Common myeloid progenitor, CD34-positive (primary cell): Measurements from ENCODE around the gene EPHA6.

Experiments
- CTCF ChIA-PET: fragments of 350-600 bp; sonication (Branson Sonifier 250); formaldehyde crosslinking; loops from one replicate; lab custom pipeline; 2021; ENCODE audit warnings: antibody characterized with exemption; lab: Charles Lee
- POLR2A ChIA-PET: fragments of 350-600 bp; sonication (Branson Sonifier 250); formaldehyde crosslinking; loops from one replicate; lab custom pipeline; 2021; ENCODE audit warnings: antibody characterized with exemption; lab: Charles Lee
- DNase-seq, 3 donors: peaks; one replicate each; pipeline versions ENCODE4 v3.0.0 to v3.0.0-alpha.2; 2013
- H3K27ac ChIP-seq, 2 experiments: 1 replicate in 1 of 2; 2 replicates in 1 of 2; pipeline ENCODE4 v1.7.0; 2013; ENCODE audit warnings: inconsistent platforms in 2 of 2, low read length in 2 of 2, mild to moderate bottlenecking in 2 of 2, low read depth in 1 of 2, moderate library complexity in 1 of 2; ENCODE audit not compliant: severe bottlenecking in 2 of 2, insufficient read depth in 1 of 2, poor library complexity in 1 of 2
- H3K27me3 ChIP-seq, 5 experiments: replicated peaks in 2 of 5; 1 replicate in 3 of 5; 2 replicates in 2 of 5; pipeline versions ENCODE4 v1.6.1 to v1.7.0; 2013; ENCODE audit warnings: low read length in 4 of 5, mild to moderate bottlenecking in 2 of 5, moderate library complexity in 2 of 5, inconsistent platforms in 1 of 5; ENCODE audit not compliant: insufficient read depth in 5 of 5, control insufficient read depth in 4 of 5
- H3K36me3 ChIP-seq, 4 experiments: 1 replicate in 2 of 4; 2 replicates in 2 of 4; pipeline versions ENCODE4 v1.6.1 to v1.7.0; 2013; ENCODE audit warnings: low read length in 3 of 4, control low read depth in 1 of 4, mild to moderate bottlenecking in 1 of 4; ENCODE audit not compliant: control insufficient read depth in 4 of 4, insufficient read depth in 4 of 4
- H3K4me1 ChIP-seq, 4 experiments: 1 replicate in 3 of 4; 2 replicates in 1 of 4; pipeline versions ENCODE4 v1.6.1 to v1.7.1; 2013; ENCODE audit warnings: low read length in 3 of 4, mild to moderate bottlenecking in 3 of 4, control low read depth in 1 of 4, inconsistent platforms in 1 of 4, moderate library complexity in 1 of 4; ENCODE audit not compliant: control insufficient read depth in 4 of 4, insufficient read depth in 4 of 4; ENCODE audit errors: control extremely low read depth in 1 of 4
- H3K4me3 ChIP-seq, 7 experiments: 1 replicate in 4 of 7; 2 replicates in 3 of 7; pipeline versions ENCODE4 v1.5.1 to v1.7.0; 2013; ENCODE audit warnings: mild to moderate bottlenecking in 7 of 7, low read length in 6 of 7, moderate library complexity in 6 of 7, inconsistent platforms in 2 of 7, low read depth in 2 of 7, control low read depth in 1 of 7; ENCODE audit not compliant: insufficient read depth in 4 of 7, control insufficient read depth in 1 of 7; ENCODE audit errors: extremely low read depth in 1 of 7
- H3K9me3 ChIP-seq, 5 experiments: 1 replicate in 4 of 5; 2 replicates in 1 of 5; pipeline versions ENCODE4 v1.6.1 to v1.7.1; 2013; ENCODE audit warnings: low read length in 4 of 5, mild to moderate bottlenecking in 2 of 5, inconsistent platforms in 1 of 5, low read depth in 1 of 5, moderate library complexity in 1 of 5; ENCODE audit not compliant: control insufficient read depth in 4 of 5, insufficient read depth in 2 of 5; ENCODE audit errors: control extremely low read depth in 1 of 5
- WGBS: methylation state at CpG from one replicate; pipeline ENCODE4 v1.1.5; 2013; ENCODE audit not compliant: insufficient coverage; 5-methylcytosine and 5-hydroxymethylcytosine counted together

EPHA6 gene

DNA sequence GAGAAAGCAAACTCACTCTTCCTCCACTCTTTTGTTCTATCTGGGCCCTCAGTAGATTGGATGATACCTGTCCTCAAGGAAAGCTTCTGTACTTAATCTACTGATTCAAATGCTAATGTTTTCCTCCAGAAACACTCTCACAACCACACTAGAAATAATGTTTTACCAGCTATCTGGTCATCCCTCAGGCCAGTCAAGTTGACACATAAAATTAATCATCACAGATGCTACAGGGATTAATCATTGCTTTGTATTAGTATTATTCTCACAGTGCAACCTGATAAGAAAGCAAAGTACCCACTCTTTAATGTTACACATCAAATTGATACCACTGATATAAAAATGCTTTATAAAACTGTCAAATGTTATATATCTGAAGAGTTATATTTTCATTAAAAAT lies 897.3 kb downstream of the EPHA6 start:
- no peaks in the 10 kb centered on the region for H3K36me3 ChIP-seq
- ChIA-PET CTCF (interaction anchor here (0.7 kb wide), 1 partner anchor 8 kb away, joined by 3 read pairs; no protein-coding TSS in a partner anchor), POLR2A (no interaction called here)
- no peak for DNase-seq
- H3K27ac ChIP-seq, result no peak overlapping the region
- no peaks in the 10 kb centered on the region for H3K27me3 ChIP-seq
- no peaks in the 10 kb centered on the region for H3K9me3 ChIP-seq
- H3K4me3 ChIP-seq, result no peak overlapping the region
- H3K4me1 ChIP-seq, result no peaks in the 10 kb centered on the region

DNA sequence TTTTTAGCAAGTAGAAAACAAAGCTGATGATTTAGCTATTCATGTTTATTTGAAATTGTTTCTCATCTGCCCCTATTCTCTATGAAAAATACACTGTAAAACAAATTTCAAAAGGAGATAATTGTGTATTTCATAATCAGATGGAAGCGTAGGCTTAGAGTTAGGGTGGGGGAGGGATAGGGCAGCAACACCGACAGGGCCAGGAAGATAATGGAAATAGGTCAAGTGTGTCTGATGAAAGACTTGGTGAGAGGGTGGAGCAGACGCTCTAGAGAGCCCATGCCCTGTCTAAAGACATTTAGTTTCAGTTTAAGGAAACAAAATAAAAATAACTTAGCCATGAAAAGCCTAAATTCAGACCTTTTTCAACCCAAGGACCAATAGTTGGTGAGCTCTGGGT lies 898.5 kb downstream of the EPHA6 start:
- H3K36me3 ChIP-seq, result no peaks in the 10 kb centered on the region
- no peak overlapping the region for H3K4me3 ChIP-seq
- no peaks in the 10 kb centered on the region for H3K27me3 ChIP-seq
- no peaks in the 10 kb centered on the region for H3K9me3 ChIP-seq
- no peak overlapping the region for H3K27ac ChIP-seq
- DNase-seq, result no peak
- WGBS, result no CpG with 5 or more reads among the region's 3 CpGs
- ChIA-PET CTCF (no interaction called here), POLR2A (no interaction called here)
- no peaks in the 10 kb centered on the region for H3K4me1 ChIP-seq

DNA sequence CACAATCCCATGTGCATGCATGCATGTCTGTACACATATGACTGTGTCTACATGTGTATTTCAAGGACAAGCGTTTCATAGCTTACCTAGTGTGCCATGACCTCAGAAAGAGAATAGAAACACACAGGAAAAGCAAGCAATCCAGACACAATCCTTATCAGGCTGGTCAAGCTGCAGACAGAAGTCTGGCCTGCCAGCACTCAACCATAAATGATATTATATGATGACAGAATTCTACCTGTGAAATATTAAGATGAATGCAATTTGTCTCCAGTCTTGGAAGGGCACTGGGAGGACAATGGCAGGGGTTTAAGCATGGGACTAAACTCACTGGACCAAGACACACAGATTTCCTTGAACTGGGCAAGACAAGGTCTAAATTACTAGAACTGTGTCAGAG lies 899.2 kb downstream of the EPHA6 start:
- ChIA-PET POLR2A (no interaction called here), CTCF (no interaction called here)
- WGBS, result 86% methylated on average over 1 of the region's 1 CpG

DNA sequence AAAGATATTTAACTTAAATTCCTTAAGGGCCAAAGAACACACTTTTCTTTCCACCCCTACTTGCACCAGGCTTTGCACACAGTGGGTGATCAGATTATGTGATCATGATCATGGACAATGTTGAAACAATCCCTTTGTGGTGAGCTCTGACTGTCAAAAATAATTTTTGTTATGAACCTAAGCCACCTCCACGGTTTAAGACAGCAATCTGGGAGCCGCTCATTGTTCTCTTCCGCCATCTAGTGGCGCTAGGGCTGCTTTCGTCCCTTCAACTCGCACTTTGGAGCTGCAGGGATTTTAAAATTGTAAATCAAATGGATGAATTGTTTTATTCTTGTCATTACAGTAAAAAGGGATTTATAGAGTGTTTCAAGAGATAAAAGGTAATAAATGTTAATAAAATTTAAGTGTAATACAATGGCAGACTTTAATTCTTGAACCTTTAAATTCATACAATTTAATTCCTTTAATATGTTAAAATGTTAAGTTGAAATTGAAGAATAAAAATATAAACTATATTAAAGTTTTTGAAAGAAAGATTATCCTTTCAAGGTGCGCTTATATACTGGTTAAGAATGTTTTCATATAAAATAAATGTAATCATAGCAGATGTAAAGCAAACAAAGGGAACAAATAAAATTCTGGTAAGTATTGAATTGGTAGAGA lies 904.9 kb downstream of the EPHA6 start:
- H3K9me3 ChIP-seq, result no peaks in the 10 kb centered on the region
- ChIA-PET CTCF (interaction anchor here (1.1 to 2.0 kb wide), 8 partner anchors 8 to 304 kb away, joined by 3 to 7 read pairs (median 4); no protein-coding TSS in a partner anchor), POLR2A (interaction anchor here (0.5 kb wide), 1 partner anchor 358 kb away, joined by 3 read pairs; no protein-coding TSS in a partner anchor)
- peak overlapping the region in 2 of 7 experiments; percentile 28 to 57 for H3K4me3 ChIP-seq
- no peak overlapping the region for H3K27ac ChIP-seq
- H3K4me1 ChIP-seq, result no peaks in the 10 kb centered on the region
- H3K27me3 ChIP-seq, result no peaks in the 10 kb centered on the region
- DNase-seq, result peak; percentile 64 to 84 (median 82)
- 0% methylated on average over 3 of the region's 7 CpGs for WGBS
- no peaks in the 10 kb centered on the region for H3K36me3 ChIP-seq

More for the DNA sequence above, 899.2 kb downstream of the EPHA6 start:
- Histone ChIP-seq H3K36me3 (no peaks in the 10 kb centered on the region), H3K27me3 (no peaks in the 10 kb centered on the region), H3K9me3 (no peaks in the 10 kb centered on the region), H3K4me3 (no peak overlapping the region), H3K4me1 (no peaks in the 10 kb centered on the region), H3K27ac (no peak overlapping the region)
- DNase-seq, result no peak

DNA sequence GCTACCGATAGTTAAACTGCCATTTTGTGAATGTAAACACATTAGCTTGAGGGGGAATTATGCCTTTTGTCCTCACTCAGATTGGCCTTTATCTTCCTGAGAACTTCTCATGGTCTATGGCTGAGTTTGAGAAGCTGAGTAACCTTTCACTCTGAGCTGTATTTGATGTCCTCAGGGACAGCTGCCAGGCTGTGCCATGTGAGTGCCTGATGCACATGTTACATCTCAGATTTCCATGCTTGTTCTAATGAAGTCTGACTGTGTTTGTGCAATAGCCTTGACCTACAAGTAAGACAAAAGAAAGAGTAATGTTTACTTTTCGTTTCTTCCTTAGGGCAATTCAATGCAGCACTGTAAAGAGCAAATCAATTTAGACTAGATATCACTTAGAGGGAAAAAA lies 906.0 kb downstream of the EPHA6 start:
- CTCF ChIA-PET, result interaction anchor here (1.2 to 2.0 kb wide), 5 partner anchors 9 to 303 kb away, joined by 3 to 7 read pairs (median 3); no protein-coding TSS in a partner anchor
- H3K27ac ChIP-seq, result no peak overlapping the region
- 100% methylated on average over 1 of the region's 2 CpGs for WGBS

DNA sequence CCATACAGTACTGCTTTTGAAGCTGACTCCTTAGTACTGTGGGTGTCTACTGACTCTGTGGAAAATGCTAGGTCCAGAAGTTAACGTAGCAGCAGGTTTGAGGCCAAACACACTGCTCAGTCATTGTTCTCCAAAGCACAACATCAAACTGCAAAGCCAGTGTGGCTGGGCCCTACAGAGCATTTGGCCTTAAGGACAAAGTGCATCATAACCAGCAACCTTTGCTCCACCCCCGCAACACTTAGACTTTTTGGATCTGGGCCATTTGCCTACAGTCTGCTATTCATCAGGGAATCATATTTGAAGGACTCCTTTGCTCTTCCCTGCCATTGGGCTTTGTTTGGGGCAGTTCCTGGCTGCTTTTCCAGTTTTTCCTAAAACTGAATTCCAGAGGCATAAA lies 907.1 kb downstream of the EPHA6 start:
- Histone ChIP-seq H3K4me3 (no peak overlapping the region), H3K27ac (no peak overlapping the region), H3K27me3 (no peaks in the 10 kb centered on the region), H3K4me1 (no peaks in the 10 kb centered on the region), H3K36me3 (no peaks in the 10 kb centered on the region), H3K9me3 (no peaks in the 10 kb centered on the region)
- POLR2A ChIA-PET, result no interaction called here
- WGBS, result 95% methylated on average over 2 of the region's 2 CpGs
- CTCF ChIA-PET, result no interaction called here
- no peak for DNase-seq

More for the DNA sequence above, 906.0 kb downstream of the EPHA6 start:
- Histone ChIP-seq H3K9me3 (no peaks in the 10 kb centered on the region), H3K4me3 (no peak overlapping the region), H3K4me1 (no peaks in the 10 kb centered on the region), H3K27me3 (no peaks in the 10 kb centered on the region), H3K36me3 (no peaks in the 10 kb centered on the region)
- POLR2A ChIA-PET, result no interaction called here
- no peak for DNase-seq

DNA sequence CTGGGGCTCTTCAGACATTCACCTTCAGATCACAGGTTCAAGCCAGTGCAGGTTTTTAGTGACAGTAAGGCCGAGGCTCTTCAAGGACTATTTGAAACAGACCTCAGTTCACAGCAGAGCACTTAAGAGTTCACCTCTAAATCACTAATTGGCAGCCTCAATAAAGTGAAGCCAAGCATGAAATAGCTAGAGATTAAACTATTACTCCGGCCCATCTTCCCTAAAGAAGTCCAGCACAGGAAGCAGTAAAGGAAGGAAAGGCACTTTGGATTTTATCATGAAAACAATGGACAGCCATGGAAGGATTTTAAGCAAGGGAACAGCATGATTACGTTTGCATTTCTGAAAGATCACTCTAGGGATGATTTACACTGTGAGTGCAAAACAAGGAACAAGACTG lies 922.5 kb downstream of the EPHA6 start:
- 50% methylated on average over 3 of the region's 3 CpGs for WGBS
- no peaks in the 10 kb centered on the region for H3K4me1 ChIP-seq
- no peak for DNase-seq
- H3K27me3 ChIP-seq, result no peaks in the 10 kb centered on the region
- no peaks in the 10 kb centered on the region for H3K9me3 ChIP-seq
- no peak overlapping the region for H3K27ac ChIP-seq
- POLR2A ChIA-PET, result no interaction called here
- CTCF ChIA-PET, result interaction anchor here (0.8 to 1.8 kb wide), 3 partner anchors 11 to 17 kb away, joined by 3 to 5 read pairs (median 3); no protein-coding TSS in a partner anchor
- H3K36me3 ChIP-seq, result no peaks in the 10 kb centered on the region
- H3K4me3 ChIP-seq, result no peak overlapping the region
